ENCODE measurements around the gene BARD1. TPM values are rescaled to one million over a fixed set of nuclear protein-coding genes. Genes with fewer than 3 reads are reported as not detected.
"Not testable (repeated sequence)": the region's sequence is repeated elsewhere in the genome, so short reads cannot be mapped to it uniquely, and the experiment has no call there.

Gene BARD1
- total and polyA plus RNA-seq, 2 donors: 4.6 to 74.2 TPM

- Histone ChIP-seq H3K4me1 (ENCODE audit: insufficient read depth) (no peaks in the 10 kb centered on the region), H3K36me3 (ENCODE audit: insufficient read depth) (no peaks in the 10 kb centered on the region), H3K27ac (ENCODE audit: low read depth) (no peak overlapping the region), H3K4me3 (ENCODE audit: low read depth, low read length) (no peak overlapping the region)
- WGBS: 92% methylated on average over 2 of the region's 2 CpGs
- DNase-seq (ENCODE audit: extremely low spot score): no peak
Observed at GRCh38 chr2:214801068-214801467, 8.4 kb downstream of the BARD1 start.

GRCh38 chr2:214800180-214800579, 9.3 kb downstream of the BARD1 start:
- WGBS: 94% methylated on average over 3 of the region's 3 CpGs
- H3K27ac ChIP-seq (ENCODE audit: low read depth): no peak overlapping the region
- H3K4me3 ChIP-seq (ENCODE audit: low read depth, low read length): no peak overlapping the region
- DNase-seq (ENCODE audit: extremely low spot score): no peak
- no peaks in the 10 kb centered on the region for H3K36me3 ChIP-seq (ENCODE audit: insufficient read depth)
- no peaks in the 10 kb centered on the region for H3K4me1 ChIP-seq (ENCODE audit: insufficient read depth)

- no peaks in the 10 kb centered on the region for H3K4me1 ChIP-seq (ENCODE audit: insufficient read depth)
- H3K36me3 ChIP-seq (ENCODE audit: insufficient read depth): no peaks in the 10 kb centered on the region
- DNase-seq (ENCODE audit: extremely low spot score): no peak
- WGBS: 90% methylated on average over 1 of the region's 1 CpG
- no peak overlapping the region for H3K4me3 ChIP-seq (ENCODE audit: low read depth, low read length)
- no peak overlapping the region for H3K27ac ChIP-seq (ENCODE audit: low read depth)
Observed at GRCh38 chr2:214796911-214797310, 12.6 kb downstream of the BARD1 start.

- H3K4me1 ChIP-seq (ENCODE audit: insufficient read depth): not testable (repeated sequence)
Observed at GRCh38 chr2:214783181-214783580, 26.3 kb downstream of the BARD1 start.

GRCh38 chr2:214782671-214783070, 26.8 kb downstream of the BARD1 start:
- no peak overlapping the region for H3K4me3 ChIP-seq (ENCODE audit: low read depth, low read length)
- no peaks in the 10 kb centered on the region for H3K4me1 ChIP-seq (ENCODE audit: insufficient read depth)
- no peak overlapping the region for H3K27ac ChIP-seq (ENCODE audit: low read depth)
- peaks cover 3% of the 10 kb centered on the region for H3K36me3 ChIP-seq (ENCODE audit: insufficient read depth)
- no peak for DNase-seq (ENCODE audit: extremely low spot score)
- WGBS: 93% methylated on average over 1 of the region's 1 CpG

More at GRCh38 chr2:214783181-214783580, 26.3 kb downstream of the BARD1 start:
- not testable (repeated sequence) for DNase-seq (ENCODE audit: extremely low spot score); H3K27ac ChIP-seq (ENCODE audit: low read depth); H3K4me3 ChIP-seq (ENCODE audit: low read depth, low read length); H3K36me3 ChIP-seq (ENCODE audit: insufficient read depth)
- 94% methylated on average over 1 of the region's 1 CpG for WGBS

GRCh38 chr2:214781226-214781625, 28.3 kb downstream of the BARD1 start:
- H3K36me3 ChIP-seq (ENCODE audit: insufficient read depth): peaks cover 3% of the 10 kb centered on the region
- no peak overlapping the region for H3K27ac ChIP-seq (ENCODE audit: low read depth)
- no peak for DNase-seq (ENCODE audit: extremely low spot score)
- whole genome bisulfite sequencing: 81% methylated on average over 2 of the region's 2 CpGs
- H3K4me3 ChIP-seq (ENCODE audit: low read depth, low read length): no peak overlapping the region
- no peaks in the 10 kb centered on the region for H3K4me1 ChIP-seq (ENCODE audit: insufficient read depth)

GRCh38 chr2:214775971-214776370, 33.5 kb downstream of the BARD1 start:
- H3K36me3 ChIP-seq (ENCODE audit: insufficient read depth): peaks cover 3% of the 10 kb centered on the region
- H3K4me1 ChIP-seq (ENCODE audit: insufficient read depth): no peaks in the 10 kb centered on the region
- DNase-seq (ENCODE audit: extremely low spot score): no peak
- H3K27ac ChIP-seq (ENCODE audit: low read depth): no peak overlapping the region
- no peak overlapping the region for H3K4me3 ChIP-seq (ENCODE audit: low read depth, low read length)

GRCh38 chr2:214774108-214774507, 35.4 kb downstream of the BARD1 start:
- Histone ChIP-seq H3K4me1 (ENCODE audit: insufficient read depth) (no peaks in the 10 kb centered on the region), H3K27ac (ENCODE audit: low read depth) (no peak overlapping the region), H3K36me3 (ENCODE audit: insufficient read depth) (no peaks in the 10 kb centered on the region), H3K4me3 (ENCODE audit: low read depth, low read length) (no peak overlapping the region)
- DNase-seq (ENCODE audit: extremely low spot score): no peak

- H3K27ac ChIP-seq (ENCODE audit: low read depth): no peak overlapping the region
- no peaks in the 10 kb centered on the region for H3K4me1 ChIP-seq (ENCODE audit: insufficient read depth)
- no peak overlapping the region for H3K4me3 ChIP-seq (ENCODE audit: low read depth, low read length)
- no peak for DNase-seq (ENCODE audit: extremely low spot score)
- H3K36me3 ChIP-seq (ENCODE audit: insufficient read depth): no peaks in the 10 kb centered on the region
- 56% methylated on average over 3 of the region's 3 CpGs for WGBS
Observed at GRCh38 chr2:214772443-214773015, 37.0 kb downstream of the BARD1 start.

- no peaks in the 10 kb centered on the region for H3K4me1 ChIP-seq (ENCODE audit: insufficient read depth)
- no peak overlapping the region for H3K27ac ChIP-seq (ENCODE audit: low read depth)
- WGBS: 95% methylated on average over 2 of the region's 2 CpGs
- H3K36me3 ChIP-seq (ENCODE audit: insufficient read depth): no peaks in the 10 kb centered on the region
- no peak overlapping the region for H3K4me3 ChIP-seq (ENCODE audit: low read depth, low read length)
- DNase-seq (ENCODE audit: extremely low spot score): no peak
Observed at GRCh38 chr2:214765180-214765579, 44.3 kb downstream of the BARD1 start.

- Histone ChIP-seq H3K4me3 (ENCODE audit: low read depth, low read length) (no peak overlapping the region), H3K36me3 (ENCODE audit: insufficient read depth) (peaks cover 8% of the 10 kb centered on the region), H3K4me1 (ENCODE audit: insufficient read depth) (no peaks in the 10 kb centered on the region), H3K27ac (ENCODE audit: low read depth) (no peak overlapping the region)
- 67% methylated on average over 2 of the region's 2 CpGs for WGBS
- DNase-seq (ENCODE audit: extremely low spot score): no peak
Observed at GRCh38 chr2:214753455-214753854, 56.0 kb downstream of the BARD1 start.

- Histone ChIP-seq H3K4me1 (ENCODE audit: insufficient read depth) (no peaks in the 10 kb centered on the region), H3K4me3 (ENCODE audit: low read depth, low read length) (no peak overlapping the region), H3K27ac (ENCODE audit: low read depth) (no peak overlapping the region), H3K36me3 (ENCODE audit: insufficient read depth) (peaks cover 5% of the 10 kb centered on the region)
- WGBS: 95% methylated on average over 2 of the region's 2 CpGs
- DNase-seq (ENCODE audit: extremely low spot score): no peak
Observed at GRCh38 chr2:214750529-214750928, 59.0 kb downstream of the BARD1 start.

GRCh38 chr2:214747992-214748391, 61.5 kb downstream of the BARD1 start:
- peaks cover 4% of the 10 kb centered on the region for H3K36me3 ChIP-seq (ENCODE audit: insufficient read depth)
- H3K4me1 ChIP-seq (ENCODE audit: insufficient read depth): no peaks in the 10 kb centered on the region
- H3K27ac ChIP-seq (ENCODE audit: low read depth): no peak overlapping the region
- H3K4me3 ChIP-seq (ENCODE audit: low read depth, low read length): no peak overlapping the region
- no peak for DNase-seq (ENCODE audit: extremely low spot score)

GRCh38 chr2:214742119-214742518, 67.4 kb downstream of the BARD1 start:
- H3K36me3 ChIP-seq (ENCODE audit: insufficient read depth): no peaks in the 10 kb centered on the region
- no peak overlapping the region for H3K27ac ChIP-seq (ENCODE audit: low read depth)
- H3K4me3 ChIP-seq (ENCODE audit: low read depth, low read length): no peak overlapping the region
- WGBS: 98% methylated on average over 1 of the region's 1 CpG
- DNase-seq (ENCODE audit: extremely low spot score): no peak
- H3K4me1 ChIP-seq (ENCODE audit: insufficient read depth): no peaks in the 10 kb centered on the region

GRCh38 chr2:214740867-214741395, 68.6 kb downstream of the BARD1 start:
- H3K36me3 ChIP-seq (ENCODE audit: insufficient read depth): no peaks in the 10 kb centered on the region
- H3K4me1 ChIP-seq (ENCODE audit: insufficient read depth): no peaks in the 10 kb centered on the region
- DNase-seq (ENCODE audit: extremely low spot score): no peak
- H3K27ac ChIP-seq (ENCODE audit: low read depth): no peak overlapping the region
- 92% methylated on average over 1 of the region's 1 CpG for WGBS
- no peak overlapping the region for H3K4me3 ChIP-seq (ENCODE audit: low read depth, low read length)
